Inferior parietal cortex (tissue), 1 donor: Measurements from ENCODE around the gene MX1.

Experiments used
- DNase-seq: peaks from one replicate; pipeline ENCODE4 v3.0.0-alpha.2; 2016; ENCODE audit errors: extremely low spot score

MX1 gene, protein sequence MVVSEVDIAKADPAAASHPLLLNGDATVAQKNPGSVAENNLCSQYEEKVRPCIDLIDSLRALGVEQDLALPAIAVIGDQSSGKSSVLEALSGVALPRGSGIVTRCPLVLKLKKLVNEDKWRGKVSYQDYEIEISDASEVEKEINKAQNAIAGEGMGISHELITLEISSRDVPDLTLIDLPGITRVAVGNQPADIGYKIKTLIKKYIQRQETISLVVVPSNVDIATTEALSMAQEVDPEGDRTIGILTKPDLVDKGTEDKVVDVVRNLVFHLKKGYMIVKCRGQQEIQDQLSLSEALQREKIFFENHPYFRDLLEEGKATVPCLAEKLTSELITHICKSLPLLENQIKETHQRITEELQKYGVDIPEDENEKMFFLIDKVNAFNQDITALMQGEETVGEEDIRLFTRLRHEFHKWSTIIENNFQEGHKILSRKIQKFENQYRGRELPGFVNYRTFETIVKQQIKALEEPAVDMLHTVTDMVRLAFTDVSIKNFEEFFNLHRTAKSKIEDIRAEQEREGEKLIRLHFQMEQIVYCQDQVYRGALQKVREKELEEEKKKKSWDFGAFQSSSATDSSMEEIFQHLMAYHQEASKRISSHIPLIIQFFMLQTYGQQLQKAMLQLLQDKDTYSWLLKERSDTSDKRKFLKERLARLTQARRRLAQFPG

DNA sequence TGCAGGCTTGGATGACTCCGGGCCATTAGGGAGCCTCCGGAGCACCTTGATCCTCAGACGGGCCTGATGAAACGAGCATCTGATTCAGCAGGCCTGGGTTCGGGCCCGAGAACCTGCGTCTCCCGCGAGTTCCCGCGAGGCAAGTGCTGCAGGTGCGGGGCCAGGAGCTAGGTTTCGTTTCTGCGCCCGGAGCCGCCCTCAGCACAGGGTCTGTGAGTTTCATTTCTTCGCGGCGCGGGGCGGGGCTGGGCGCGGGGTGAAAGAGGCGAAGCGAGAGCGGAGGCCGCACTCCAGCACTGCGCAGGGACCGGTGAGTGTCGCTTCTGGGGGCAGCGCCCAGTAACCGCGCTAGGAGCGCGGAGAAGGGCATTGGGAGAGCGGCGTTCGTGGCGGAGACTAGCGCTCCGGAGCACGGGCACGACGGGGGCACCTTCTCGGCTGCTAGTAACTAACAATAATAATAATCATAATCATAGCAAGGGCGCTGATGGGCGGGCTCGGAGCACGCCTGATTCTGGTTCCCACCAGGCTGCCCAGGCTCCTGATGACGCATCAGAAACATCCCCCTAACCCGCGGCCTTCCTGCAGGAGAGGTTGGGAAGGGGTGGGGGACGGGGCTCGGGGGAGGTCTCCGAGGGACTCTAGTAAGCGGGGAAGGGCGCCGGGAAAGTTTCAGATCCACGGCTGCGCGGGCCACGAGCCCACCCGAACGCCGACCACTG is at the start of gene MX1:
MX1 (plus strand) TSS at position 286 of the 722 bp plus-strand sequence. CDS start 5,832 bp downstream, outside the sequence.
- DNase-seq, result peak; percentile 22

DNA sequence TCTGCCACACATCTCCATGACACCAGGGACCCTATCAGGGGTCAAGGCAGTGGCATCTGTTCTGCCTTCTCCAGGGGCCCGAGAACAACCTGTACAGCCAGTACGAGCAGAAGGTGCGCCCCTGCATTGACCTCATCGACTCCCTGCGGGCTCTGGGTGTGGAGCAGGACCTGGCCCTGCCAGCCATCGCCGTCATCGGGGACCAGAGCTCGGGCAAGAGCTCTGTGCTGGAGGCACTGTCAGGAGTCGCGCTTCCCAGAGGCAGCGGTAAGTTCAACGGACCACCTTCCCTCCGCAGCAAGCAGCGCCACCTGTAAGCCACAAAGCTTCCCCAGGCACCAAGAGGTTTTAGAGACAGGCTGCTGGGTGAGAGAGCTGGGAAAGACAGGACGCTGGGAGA is 48.3 kb upstream of the MX1 start:
- DNase-seq, result no peak

DNA sequence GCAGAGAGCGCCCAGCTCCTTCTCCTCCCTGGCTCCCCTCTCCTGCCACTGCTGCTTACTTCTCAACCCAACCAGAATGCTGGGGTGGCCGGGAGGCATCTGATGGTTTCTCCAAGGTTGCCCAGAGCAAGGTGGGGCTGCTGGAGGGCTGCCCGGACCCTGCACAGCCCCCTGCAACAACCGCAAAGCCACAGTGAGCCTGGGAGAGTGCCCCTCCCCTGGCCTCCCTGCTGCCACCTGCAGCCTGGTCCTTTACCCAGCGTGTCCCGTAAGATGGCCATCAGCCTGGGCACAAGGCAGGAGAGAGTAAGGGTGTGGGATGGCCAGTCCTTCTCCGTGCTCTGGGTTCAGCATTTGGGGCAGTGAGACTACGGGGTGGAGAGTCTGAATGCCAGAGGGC is 47.2 kb upstream of the MX1 start:
- DNase-seq, result no peak

DNA sequence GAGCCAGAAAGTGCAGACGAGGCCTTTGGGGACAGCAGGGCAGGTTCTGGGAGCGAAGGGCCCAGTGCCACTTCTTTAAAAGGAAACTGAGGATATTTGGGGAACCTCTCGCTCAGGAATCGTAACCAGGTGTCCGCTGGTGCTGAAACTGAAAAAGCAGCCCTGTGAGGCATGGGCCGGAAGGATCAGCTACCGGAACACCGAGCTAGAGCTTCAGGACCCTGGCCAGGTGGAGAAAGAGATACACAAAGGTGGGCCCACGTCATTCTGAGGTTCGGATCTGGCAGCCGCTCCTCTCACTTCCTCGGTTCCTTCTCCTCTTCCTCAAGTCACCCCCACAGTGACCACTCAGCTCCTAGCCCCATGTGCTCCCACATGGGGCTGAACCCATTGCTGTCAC is 46.1 kb upstream of the MX1 start:
- no peak for DNase-seq

DNA sequence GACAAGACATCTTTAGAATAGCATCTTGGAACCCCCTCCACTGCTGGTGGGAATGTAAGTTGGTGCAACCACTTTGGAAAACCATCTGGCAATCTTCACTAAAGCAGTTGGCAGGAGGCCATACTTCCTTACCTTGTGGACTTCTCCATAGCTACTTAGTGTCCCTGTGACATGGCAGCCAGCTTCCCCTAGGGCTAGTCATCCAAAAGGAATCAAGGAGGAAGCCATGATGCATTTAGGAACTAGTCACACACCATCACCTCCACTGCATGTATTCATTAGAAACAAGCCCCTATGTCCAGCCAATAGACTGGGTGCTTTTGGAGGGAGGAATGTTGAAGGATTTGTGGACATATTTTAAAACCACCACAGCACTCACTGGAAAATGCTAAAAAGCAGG is 44.3 kb upstream of the MX1 start:
- DNase-seq, result no peak

DNA sequence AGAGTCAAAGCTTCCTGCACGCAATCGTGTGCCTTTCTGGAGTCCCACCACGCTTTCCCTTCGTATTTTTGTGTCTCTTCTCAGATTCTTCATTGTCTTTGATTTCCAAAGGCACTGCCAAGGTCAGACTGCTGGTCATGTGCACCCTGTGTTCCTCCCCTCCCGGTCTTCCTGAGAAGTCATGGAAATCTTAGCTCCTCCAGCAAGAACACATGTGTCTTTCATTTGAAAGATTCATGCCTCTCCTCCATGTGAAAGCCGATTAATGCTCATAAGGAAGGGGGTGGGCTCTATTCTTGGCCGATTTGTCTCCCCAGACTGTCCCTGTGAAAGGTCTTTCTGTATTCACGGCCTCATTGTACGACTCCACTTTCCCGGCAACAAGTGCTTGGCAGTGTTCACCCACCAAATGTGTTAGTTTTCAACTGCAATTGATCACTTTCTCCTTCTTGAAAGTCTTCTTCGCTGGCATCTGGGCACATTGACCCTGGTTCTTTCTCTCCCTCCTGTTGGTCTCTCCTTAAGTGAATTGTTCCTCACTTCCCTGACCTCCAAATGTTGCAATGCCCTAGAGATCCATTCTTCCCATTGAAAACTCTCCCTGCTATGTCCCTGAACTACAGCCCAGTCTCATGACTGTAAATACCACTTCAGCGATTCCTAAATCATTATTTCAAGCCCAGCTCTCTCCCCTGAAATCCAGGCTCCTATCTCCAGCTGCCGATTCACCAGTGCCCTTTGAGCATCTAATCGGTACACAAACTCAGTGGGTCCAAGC is 38.8 kb upstream of the MX1 start:
- DNase-seq, result no peak

DNA sequence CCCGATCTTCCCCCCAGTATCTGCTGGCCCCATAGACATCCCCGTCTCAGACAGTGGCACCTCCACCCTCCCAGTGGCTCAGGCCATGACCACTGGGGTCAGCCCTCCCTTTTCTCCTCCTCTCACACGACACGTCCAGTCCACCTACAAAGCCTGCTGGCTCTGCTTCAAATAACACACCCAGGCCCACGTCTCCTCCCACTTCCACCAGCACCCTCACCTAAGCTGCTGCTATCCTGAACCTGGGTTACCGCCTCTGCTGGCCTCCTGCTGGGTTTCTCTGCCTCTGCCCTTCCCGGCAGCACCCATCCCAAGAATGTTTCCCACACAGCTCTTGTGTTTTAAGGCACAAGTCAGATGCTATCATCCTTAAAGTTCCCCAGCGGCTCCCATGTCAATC is 38.2 kb upstream of the MX1 start:
- no peak for DNase-seq

DNA sequence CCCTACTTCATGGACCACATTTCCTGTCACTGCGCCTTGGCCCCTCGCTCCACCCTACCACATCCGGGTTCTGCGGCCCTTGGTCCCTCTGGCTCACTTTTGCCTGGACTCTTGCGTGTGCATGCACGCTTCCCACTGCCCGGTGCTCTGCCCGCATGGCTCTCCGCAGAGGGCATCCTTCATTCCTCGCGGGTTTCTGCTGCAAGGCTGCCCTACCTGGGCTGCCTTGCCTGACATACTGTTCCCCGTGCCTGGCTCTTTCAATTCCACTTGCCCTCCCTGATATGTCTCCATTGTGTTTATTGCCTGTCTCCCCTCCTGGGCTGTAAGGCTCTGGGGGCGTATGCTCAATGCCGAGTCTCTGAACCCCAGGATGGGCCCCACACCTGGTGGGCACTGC is 37.8 kb upstream of the MX1 start:
- no peak for DNase-seq

DNA sequence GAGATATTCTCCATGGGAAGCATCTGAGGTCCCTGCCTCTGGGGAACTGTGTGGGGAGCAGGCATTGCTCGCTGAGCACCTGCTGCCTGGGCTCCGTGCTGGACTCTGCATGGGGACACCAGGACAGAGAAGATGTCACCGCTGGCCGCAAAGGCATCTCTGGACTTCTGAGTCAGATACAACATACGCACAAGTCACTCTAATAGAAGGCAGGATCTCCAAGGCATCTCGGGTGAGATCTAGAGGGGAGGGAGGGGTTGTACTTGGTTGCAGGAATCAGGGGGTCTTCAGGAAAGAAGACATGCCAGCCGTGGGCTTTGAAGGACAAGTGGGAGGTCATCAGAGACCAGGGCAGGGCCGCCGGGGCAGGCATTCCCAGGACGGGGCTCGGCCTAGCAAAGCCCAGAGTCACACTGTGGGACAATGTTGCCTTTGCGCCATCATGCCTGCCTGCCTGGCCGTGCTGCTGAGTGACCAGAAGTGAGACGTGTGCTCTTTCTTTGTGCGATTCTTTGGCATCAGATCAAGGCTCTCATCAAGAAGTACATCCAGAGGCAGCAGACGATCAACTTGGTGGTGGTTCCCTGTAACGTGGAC is 35.9 kb upstream of the MX1 start:
- DNase-seq, result no peak

DNA sequence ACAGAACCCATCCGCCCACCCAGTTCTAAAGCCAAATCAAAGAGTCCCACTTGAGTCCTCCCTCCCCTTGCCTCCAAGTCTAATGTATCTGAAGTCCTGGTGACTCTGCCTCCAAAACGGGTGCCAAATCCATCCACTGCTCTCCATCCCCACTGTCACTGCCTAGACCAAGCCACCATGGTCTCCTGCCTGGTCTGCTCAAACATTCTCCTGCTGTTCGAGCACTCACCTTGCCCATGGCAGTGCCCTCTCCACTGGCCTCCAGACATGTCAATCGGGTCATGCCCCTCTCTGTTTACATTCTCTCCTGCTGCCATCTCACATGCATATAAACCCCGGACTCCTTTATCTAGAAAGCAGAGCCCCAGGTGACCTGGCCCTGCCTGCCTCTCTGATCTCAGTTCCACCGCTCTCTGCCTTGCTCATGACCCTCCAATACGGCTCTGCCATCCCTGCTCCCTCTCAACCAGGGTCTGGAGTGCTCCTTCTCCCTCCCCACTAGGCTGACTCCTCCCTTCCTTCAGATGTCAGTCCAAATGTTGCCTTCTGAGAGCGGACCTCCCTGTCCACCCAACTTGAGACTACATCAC is 32.1 kb upstream of the MX1 start:
- no peak for DNase-seq

DNA sequence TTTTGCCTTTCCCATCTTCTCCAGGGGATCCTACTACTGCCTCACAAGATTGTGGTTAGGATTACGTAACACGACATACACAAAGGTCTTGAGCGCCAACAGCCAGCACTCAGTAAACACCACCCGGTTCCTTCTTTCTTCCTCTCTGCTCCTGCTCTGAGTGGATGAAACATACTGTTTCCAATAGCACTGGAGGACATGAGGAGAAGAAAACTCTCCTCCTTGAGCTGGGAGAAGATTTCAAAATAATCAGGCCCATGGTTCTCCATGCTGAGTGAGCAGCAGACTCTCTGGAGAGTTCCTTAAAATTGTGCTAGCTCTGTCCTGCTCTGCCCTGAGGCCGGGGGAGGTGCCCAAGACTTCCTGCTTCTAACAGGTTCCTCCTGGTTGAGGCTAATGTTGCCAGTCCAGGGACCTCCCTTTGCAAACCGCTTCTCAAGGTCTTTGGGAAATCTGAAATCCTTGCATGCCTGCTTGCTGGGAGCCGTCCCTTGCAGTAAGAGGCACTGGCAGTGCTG is 29.4 kb upstream of the MX1 start:
- DNase-seq, result no peak

DNA sequence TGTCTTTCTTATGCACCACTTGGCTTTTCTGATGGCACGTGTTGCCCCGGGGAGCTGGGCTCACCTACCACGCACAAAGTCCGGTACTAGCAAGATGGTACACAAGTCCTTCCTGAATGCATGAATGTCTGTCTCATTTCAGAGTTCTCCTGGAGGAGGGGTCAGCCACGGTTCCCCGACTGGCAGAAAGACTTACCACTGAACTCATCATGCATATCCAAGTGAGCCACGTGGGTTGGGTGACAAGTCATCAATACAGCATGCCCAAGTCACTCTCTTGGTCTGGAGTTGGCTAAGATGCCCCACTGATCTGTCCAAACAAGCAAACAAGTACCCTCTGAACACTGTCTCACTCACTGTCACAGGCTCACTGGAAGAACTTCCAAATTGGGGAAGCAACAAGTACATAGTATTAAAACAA is 28.6 kb upstream of the MX1 start:
- DNase-seq, result no peak

DNA sequence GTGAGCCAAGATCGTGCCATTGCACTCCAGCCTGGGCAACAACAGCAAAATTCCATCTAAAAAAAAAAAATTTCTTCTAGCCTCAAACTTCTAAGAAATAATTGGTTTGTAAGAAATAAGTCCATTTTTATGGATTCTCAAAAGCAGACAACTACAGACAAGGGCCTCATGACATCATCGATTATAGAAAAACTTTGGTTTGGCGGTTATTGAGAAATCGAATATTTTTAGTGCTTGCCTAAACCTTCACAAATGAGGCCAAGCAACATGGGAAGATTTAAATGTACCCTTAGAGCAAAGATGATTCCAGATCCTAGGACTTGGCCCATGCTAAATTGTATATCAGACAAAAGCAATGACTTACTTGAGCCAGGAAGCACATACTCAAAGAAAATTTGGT is 27.8 kb upstream of the MX1 start:
- DNase-seq, result no peak

DNA sequence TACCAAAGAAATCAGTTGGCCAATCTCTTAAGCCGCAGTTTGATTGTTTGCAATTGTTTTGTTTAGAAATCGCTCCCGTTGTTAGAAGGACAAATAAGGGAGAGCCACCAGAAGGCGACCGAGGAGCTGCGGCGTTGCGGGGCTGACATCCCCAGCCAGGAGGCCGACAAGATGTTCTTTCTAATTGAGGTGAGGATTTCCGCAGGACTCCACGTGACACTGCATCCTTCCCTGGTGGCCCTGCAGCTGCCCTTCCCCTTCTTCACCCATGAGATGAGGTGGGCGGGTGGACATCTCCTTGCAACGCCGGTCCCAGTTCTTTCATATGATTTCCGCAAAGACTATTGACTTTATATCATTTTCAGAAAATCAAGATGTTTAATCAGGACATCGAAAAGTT is 27.2 kb upstream of the MX1 start:
- DNase-seq, result no peak

DNA sequence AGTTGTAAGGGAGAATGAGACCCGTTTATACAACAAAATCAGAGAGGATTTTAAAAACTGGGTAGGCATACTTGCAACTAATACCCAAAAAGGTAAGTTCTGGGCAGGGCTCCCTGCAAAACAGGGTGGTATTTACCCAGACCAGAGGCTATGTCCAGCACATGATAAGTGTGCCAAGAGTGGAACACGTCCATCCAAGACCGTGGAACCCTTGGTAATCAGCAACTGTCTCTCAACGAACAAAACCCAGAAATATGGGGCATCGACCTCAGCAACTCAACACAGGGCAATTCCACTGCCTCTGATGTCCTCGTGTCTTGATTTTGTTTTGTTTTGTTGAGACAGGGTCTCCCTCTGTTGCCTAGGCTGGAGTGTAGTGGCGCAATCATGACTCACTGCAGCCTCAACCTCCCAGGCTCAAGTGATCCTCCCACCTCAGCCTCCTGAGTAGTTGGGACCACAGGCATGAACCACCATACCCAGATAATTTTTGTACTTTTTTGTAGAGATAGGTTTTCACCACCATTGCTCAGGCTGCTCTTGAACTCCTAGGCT is 26.7 kb upstream of the MX1 start:
- no peak for DNase-seq

DNA sequence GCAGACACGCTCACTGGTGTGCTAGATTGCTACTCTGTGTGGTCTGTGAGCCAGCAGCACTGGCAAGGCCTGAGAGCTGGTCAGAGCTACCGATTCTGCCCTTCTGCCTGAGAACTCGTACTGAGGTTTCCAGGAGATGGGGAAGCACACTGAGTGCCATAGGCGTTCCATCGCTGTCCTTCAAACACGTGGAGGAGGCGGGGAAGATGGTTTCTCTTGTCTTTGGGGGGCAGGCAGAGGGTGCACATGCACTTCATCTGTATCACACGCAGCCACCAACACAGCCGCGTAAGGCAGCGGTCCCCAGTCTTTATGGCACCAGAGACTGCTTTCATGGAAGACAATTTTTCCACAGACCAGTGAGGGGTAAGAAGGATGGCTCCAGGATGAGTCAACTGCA is 23.8 kb upstream of the MX1 start:
- no peak for DNase-seq

DNA sequence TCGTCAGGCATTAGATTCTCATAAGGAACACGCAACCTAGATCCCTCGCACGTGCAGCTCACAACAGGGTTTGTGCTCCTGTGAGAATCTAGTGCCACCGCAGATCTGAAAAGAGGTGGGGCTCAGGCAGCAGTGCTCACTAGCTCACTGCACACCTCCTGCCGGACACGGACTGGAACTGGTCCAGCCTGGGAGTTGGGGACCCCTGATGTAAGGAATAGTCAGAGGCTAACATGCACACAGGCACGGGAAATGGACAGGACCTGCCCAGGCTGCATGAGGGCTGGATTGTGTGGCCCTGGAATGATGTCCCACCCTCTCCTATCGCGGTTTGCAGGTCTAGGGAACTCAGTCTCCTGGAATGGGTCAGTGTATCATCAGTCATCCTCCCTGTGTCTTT is 23.2 kb upstream of the MX1 start:
- no peak for DNase-seq

DNA sequence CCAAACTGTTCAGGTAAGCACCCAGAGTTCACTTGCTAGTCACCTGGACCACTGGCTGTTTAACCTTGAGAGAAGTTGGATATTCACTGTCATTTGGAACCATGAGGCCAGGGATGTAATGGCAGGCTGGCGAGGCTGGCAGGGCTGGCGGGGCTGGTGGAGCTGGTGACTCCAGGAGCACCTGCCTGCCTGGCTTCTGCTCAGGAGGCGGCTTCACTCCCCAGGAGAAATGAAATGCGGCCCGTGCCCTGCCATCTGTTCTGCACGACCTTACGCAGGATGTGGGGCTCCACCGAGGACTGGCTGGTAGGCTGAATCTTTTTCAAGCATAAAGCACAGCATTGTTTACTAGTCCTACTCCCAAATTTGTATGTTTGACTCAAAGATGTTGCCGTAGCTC is 22.7 kb upstream of the MX1 start:
- DNase-seq, result no peak

DNA sequence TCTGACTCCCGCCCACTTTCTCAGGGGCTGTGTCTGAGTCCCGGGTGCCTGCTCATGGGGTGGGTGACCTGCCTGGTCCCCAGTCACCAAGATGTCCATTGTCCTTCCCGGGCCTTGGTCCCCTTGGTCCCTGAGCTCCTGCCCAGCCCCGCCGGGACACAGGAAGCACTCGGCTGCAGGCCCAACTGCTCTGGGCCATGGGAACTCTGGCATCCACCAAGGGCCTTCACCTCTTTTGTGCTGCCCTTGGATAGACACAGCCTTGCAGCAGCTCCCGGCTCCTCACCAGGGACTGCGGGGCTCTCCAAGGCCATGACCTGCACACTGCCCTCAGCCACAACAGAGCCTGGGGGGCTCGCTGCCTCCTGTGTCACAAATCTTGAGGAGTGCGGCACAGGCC is 22.1 kb upstream of the MX1 start:
- no peak for DNase-seq

DNA sequence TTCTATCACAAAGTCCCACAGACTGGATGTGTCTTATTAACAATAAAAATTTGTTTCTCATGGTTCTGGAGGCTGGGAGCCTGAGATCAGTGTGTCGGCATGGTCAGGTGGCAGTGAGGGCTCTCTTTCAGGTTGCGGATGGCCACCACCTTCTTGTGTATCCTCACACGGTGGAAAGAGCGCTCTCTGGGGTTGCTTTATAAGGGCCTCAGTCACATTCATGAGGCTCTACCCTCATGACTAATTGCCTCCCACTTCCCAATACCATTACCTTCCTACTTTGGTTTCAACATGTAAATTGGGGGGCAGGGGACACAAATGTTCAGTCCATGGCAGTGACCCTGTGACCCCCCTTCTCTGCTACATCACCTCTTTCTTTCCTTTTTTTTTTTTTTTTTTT is 20.7 kb upstream of the MX1 start:
- no peak for DNase-seq

DNA sequence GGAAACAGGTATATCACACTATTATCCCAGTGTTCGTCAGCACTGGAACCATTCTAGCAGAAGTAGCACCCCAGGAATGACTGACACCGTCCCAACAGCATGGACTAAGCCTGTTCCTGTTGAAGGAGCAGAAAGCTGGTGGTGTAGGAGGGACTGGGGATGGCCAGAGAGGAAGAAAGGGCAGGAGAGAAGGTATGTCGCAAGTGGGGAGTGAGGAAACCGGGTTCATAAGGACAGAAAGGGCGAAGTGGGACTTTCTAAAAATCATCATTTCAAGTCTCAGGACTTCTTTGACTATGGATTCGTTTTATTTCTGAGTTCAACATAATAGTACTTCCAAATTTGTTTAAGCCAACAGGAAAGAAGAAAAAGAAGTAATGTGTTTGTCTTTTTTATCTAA is 19.7 kb upstream of the MX1 start:
- DNase-seq, result no peak
